Memory B cell (primary cell): ENCODE data around the gene PTGES.
"Not testable (repeated sequence)": the region's sequence is repeated elsewhere in the genome, so short reads cannot be mapped to it uniquely, and the experiment has no call there.

ENCODE experiments used
- ATAC-seq: fragments of 150-1000 bp; cut with Tn5 transposase; 2 replicates; pipeline ENCODE4 v1.10.0; 2021; ENCODE audit warnings: low read depth, mild to moderate bottlenecking, moderate library complexity
- DNase-seq, 2 donors: peaks; one replicate each; pipeline ENCODE4 v3.0.0; 2022; ENCODE audit warnings: low spot score in 2 of 2
- H3K27ac Mint-ChIP-seq: one replicate; pipeline ENCODE4 v1.8.0; 2022; ENCODE audit warnings: mild to moderate bottlenecking, moderate library complexity, mixed read lengths
- H3K27me3 Mint-ChIP-seq: one replicate; pipeline ENCODE4 v1.8.0; 2022; ENCODE audit warnings: mixed read lengths
- H3K36me3 Mint-ChIP-seq: one replicate; pipeline ENCODE4 v1.8.0; 2022; ENCODE audit warnings: mild to moderate bottlenecking, mixed read lengths
- H3K4me1 Mint-ChIP-seq: one replicate; pipeline ENCODE4 v1.8.0; 2022; ENCODE audit warnings: mixed read lengths
- H3K4me3 Mint-ChIP-seq: one replicate; pipeline ENCODE4 v1.8.0; 2022; ENCODE audit warnings: mild to moderate bottlenecking, moderate library complexity, mixed read lengths
- H3K9me3 Mint-ChIP-seq: one replicate; pipeline ENCODE4 v1.8.0; 2022; ENCODE audit warnings: mixed read lengths

The PTGES gene

GRCh38 chr9:129776938-129777768 lies 24.3 kb upstream of the PTGES start:
- ATAC-seq: no peak
- peaks cover 14% of the 10 kb centered on the region for H3K27me3 Mint-ChIP-seq
- no peak overlapping the region for H3K4me3 Mint-ChIP-seq
- H3K36me3 Mint-ChIP-seq: no peaks in the 10 kb centered on the region
- H3K4me1 Mint-ChIP-seq: no peaks in the 10 kb centered on the region
- no peak overlapping the region for H3K27ac Mint-ChIP-seq
- DNase-seq: no peak
- no peaks in the 10 kb centered on the region for H3K9me3 Mint-ChIP-seq

GRCh38 chr9:129776566-129776937 lies 23.7 kb upstream of the PTGES start:
- Mint-ChIP-seq H3K9me3 (no peaks in the 10 kb centered on the region), H3K4me3 (no peak overlapping the region), H3K4me1 (no peaks in the 10 kb centered on the region), H3K27ac (no peak overlapping the region), H3K36me3 (no peaks in the 10 kb centered on the region), H3K27me3 (peaks cover 14% of the 10 kb centered on the region)
- ATAC-seq (no peak), DNase-seq (no peak)

GRCh38 chr9:129776096-129776495 lies 23.3 kb upstream of the PTGES start:
- not testable (repeated sequence) for ATAC-seq, H3K4me3 Mint-ChIP-seq, H3K27ac Mint-ChIP-seq, H3K4me1 Mint-ChIP-seq, DNase-seq, H3K9me3 Mint-ChIP-seq, H3K36me3 Mint-ChIP-seq
- H3K27me3 Mint-ChIP-seq: peaks cover 14% of the 10 kb centered on the region

GRCh38 chr9:129775448-129775798 lies 22.6 kb upstream of the PTGES start:
- DNase-seq (no peak), ATAC-seq (no peak)
- Mint-ChIP-seq H3K4me3 (no peak overlapping the region), H3K27me3 (peaks cover 14% of the 10 kb centered on the region), H3K9me3 (no peaks in the 10 kb centered on the region), H3K36me3 (no peaks in the 10 kb centered on the region), H3K4me1 (no peaks in the 10 kb centered on the region), H3K27ac (no peak overlapping the region)

GRCh38 chr9:129774791-129775447 lies 22.1 kb upstream of the PTGES start:
- Mint-ChIP-seq H3K36me3 (no peaks in the 10 kb centered on the region), H3K27me3 (peaks cover 14% of the 10 kb centered on the region), H3K27ac (no peak overlapping the region), H3K4me3 (no peak overlapping the region), H3K4me1 (no peaks in the 10 kb centered on the region), H3K9me3 (no peaks in the 10 kb centered on the region)
- no peak for ATAC-seq
- DNase-seq: no peak

GRCh38 chr9:129773262-129774048 lies 20.6 kb upstream of the PTGES start:
- DNase-seq: no peak
- Mint-ChIP-seq H3K4me3 (no peak overlapping the region), H3K4me1 (no peaks in the 10 kb centered on the region), H3K27ac (no peak overlapping the region), H3K36me3 (no peaks in the 10 kb centered on the region), H3K9me3 (no peaks in the 10 kb centered on the region), H3K27me3 (peaks cover 12% of the 10 kb centered on the region)
- ATAC-seq: no peak

- Mint-ChIP-seq H3K27me3 (peaks cover 9% of the 10 kb centered on the region), H3K36me3 (no peaks in the 10 kb centered on the region), H3K4me1 (no peaks in the 10 kb centered on the region), H3K27ac (no peak overlapping the region), H3K4me3 (no peak overlapping the region), H3K9me3 (no peaks in the 10 kb centered on the region)
- DNase-seq: no peak
- no peak for ATAC-seq
These were observed 17.9 kb upstream of the PTGES start for GRCh38 chr9:129770741-129771140.

- no peaks in the 10 kb centered on the region for H3K9me3 Mint-ChIP-seq
- no peak overlapping the region for H3K4me3 Mint-ChIP-seq
- peaks cover 9% of the 10 kb centered on the region for H3K27me3 Mint-ChIP-seq
- H3K36me3 Mint-ChIP-seq: no peaks in the 10 kb centered on the region
- DNase-seq (no peak), ATAC-seq (no peak)
- no peak overlapping the region for H3K27ac Mint-ChIP-seq
- H3K4me1 Mint-ChIP-seq: no peaks in the 10 kb centered on the region
These were observed 16.8 kb upstream of the PTGES start for GRCh38 chr9:129769669-129770068.

GRCh38 chr9:129768486-129768885 lies 15.6 kb upstream of the PTGES start:
- H3K27me3 Mint-ChIP-seq: peaks cover 6% of the 10 kb centered on the region
- DNase-seq (no peak), ATAC-seq (no peak)
- H3K27ac Mint-ChIP-seq: no peak overlapping the region
- H3K4me3 Mint-ChIP-seq: no peak overlapping the region
- H3K36me3 Mint-ChIP-seq: no peaks in the 10 kb centered on the region
- no peaks in the 10 kb centered on the region for H3K9me3 Mint-ChIP-seq
- H3K4me1 Mint-ChIP-seq: no peaks in the 10 kb centered on the region

GRCh38 chr9:129765764-129766317 lies 13.0 kb upstream of the PTGES start:
- peaks cover 6% of the 10 kb centered on the region for H3K27me3 Mint-ChIP-seq
- H3K4me3 Mint-ChIP-seq: no peak overlapping the region
- H3K27ac Mint-ChIP-seq: no peak overlapping the region
- H3K36me3 Mint-ChIP-seq: no peaks in the 10 kb centered on the region
- no peak for DNase-seq
- H3K9me3 Mint-ChIP-seq: no peaks in the 10 kb centered on the region
- no peaks in the 10 kb centered on the region for H3K4me1 Mint-ChIP-seq
- ATAC-seq: no peak

- H3K4me3 Mint-ChIP-seq: no peak overlapping the region
- no peaks in the 10 kb centered on the region for H3K36me3 Mint-ChIP-seq
- H3K9me3 Mint-ChIP-seq: no peaks in the 10 kb centered on the region
- ATAC-seq (no peak), DNase-seq (no peak)
- H3K27me3 Mint-ChIP-seq: peaks cover 13% of the 10 kb centered on the region
- no peaks in the 10 kb centered on the region for H3K4me1 Mint-ChIP-seq
- no peak overlapping the region for H3K27ac Mint-ChIP-seq
These were observed 10.4 kb upstream of the PTGES start for GRCh38 chr9:129762985-129763926.

- H3K36me3 Mint-ChIP-seq, ATAC-seq, DNase-seq, H3K27ac Mint-ChIP-seq, H3K4me1 Mint-ChIP-seq, H3K4me3 Mint-ChIP-seq, H3K9me3 Mint-ChIP-seq: not testable (repeated sequence)
- peaks cover 15% of the 10 kb centered on the region for H3K27me3 Mint-ChIP-seq
These were observed 9.6 kb upstream of the PTGES start for GRCh38 chr9:129762370-129762984.

- H3K27ac Mint-ChIP-seq: no peak overlapping the region
These were observed 9.1 kb upstream of the PTGES start for GRCh38 chr9:129761901-129762369.

More at GRCh38 chr9:129761901-129762369, 9.1 kb upstream of the PTGES start:
- peaks cover 13% of the 10 kb centered on the region for H3K27me3 Mint-ChIP-seq
- peaks cover 3% of the 10 kb centered on the region for H3K36me3 Mint-ChIP-seq
- no peak for ATAC-seq
- H3K9me3 Mint-ChIP-seq: no peaks in the 10 kb centered on the region
- peaks cover 8% of the 10 kb centered on the region for H3K4me1 Mint-ChIP-seq
- no peak for DNase-seq
- no peak overlapping the region for H3K4me3 Mint-ChIP-seq
